Subcutaneous adipose tissue (tissue), 4 donors: Measurements from ENCODE around the gene ARHGAP18. TPM values are rescaled to one million over a fixed set of nuclear protein-coding genes. Genes with fewer than 3 reads are reported as not detected.

Experiments used
- CTCF ChIP-seq: fragments of 450-650 bp; IDR thresholded peaks from one replicate; pipeline ENCODE4 v1.5.1; 2016; ENCODE audit warnings: low read depth, mild to moderate bottlenecking, control low read depth, antibody characterized with exemption, moderate library complexity
- total RNA-seq, 4 donors: library from RNA; depleted of rRNA; stranded (reverse); fragments of >200 nt; gene quantifications; one replicate each; pipeline ENCODE4 v1.1.0, GENCODE V29; 2016

The ARHGAP18 gene
- total RNA-seq, 4 donors from 2014 or later, result 20.7 to 44.2 (median 29.7) TPM

GRCh38 chr6:129659167-129659566 lies 50.8 kb downstream of the ARHGAP18 start:
- no peak for TF ChIP-seq CTCF

DNA sequence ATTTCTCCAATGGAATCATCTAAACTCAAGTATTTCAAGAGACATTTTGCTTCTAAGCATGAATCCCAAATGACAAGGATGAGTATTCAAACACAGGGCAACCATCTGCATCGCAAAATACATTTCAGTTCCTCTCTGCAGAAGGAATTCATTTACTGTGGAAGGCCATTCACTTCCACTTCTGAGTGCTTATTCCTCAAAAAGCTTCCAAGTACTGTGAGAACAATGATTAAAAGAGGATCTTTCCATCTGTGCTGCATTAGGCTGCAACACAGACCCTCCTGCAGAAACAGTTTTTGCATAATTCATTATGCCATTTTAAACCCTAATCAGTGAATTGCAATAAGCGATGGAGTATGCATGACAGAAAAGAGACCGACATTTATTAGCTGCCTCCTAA lies 52.5 kb downstream of the ARHGAP18 start:
- TF ChIP-seq CTCF, result no peak

DNA sequence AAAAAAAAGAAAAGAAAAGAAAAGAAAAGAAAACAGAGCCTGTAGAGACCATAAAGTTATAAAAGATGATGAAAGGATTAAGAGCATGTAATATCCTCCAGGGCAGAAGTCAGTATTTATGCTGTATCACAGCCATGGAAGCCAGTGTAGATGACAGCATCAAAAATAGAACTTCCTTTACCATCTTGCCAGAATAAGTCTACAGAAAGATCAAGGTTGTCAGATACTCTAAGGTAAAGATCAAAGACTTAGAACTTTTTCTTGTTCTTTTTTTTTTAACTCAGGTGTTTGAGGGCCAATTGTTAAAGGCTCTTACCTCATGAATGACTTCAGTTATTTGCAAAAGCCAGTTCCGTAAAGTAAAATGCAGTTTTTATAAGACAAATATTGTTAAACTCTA lies 54.6 kb downstream of the ARHGAP18 start:
- no peak for TF ChIP-seq CTCF

DNA sequence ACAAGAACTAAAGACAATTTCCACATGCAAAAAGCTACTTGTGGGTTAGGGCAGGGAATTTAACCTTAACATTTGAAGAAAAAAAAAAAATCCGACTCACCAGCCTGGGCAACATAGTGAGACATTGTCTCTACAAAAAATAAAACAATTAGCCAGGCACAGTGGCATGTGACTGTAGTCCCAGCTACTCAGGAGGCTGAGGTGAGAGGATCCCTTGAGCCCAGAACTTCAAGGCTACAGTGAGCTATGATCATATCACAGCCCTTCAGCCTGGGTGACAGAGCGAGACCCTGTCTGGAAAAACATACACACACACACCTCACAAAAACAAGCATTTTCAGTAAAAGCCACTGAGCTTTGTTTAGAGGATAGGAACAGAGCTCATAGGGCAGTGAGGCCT lies 56.2 kb downstream of the ARHGAP18 start:
- no peak for TF ChIP-seq CTCF

- TF ChIP-seq CTCF, result no peak
These were observed 56.7 kb downstream of the ARHGAP18 start for GRCh38 chr6:129653229-129653628.

DNA sequence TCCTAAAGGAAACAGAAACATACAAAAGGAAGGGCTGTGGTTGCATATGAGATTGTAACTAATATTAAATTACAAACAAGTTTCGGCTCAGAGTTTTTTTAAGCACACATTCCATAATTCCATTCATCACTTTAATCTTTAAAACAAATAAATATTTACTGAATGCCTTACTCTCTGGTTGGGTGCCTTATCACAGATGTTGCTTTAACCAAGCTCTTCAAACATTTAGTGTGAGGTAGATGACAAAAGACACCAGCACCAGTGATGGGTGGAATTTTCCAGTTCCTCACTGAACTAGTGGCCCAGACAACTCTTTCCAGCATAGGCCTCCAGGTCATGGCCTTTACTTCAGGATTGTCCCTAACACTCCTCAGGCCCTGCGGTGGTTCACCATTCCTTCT lies 58.7 kb downstream of the ARHGAP18 start:
- no peak for TF ChIP-seq CTCF

- TF ChIP-seq CTCF, result no peak
These were observed 61.0 kb downstream of the ARHGAP18 start for GRCh38 chr6:129648819-129649491.
